GM19193 (cell line): ENCODE results near the gene CDX1.

Source experiments
- POLR2A ChIP-seq: IDR thresholded peaks from 4 replicates; pipeline ENCODE4 v1.6.1; 2011; ENCODE audit not compliant: insufficient read depth, insufficient read length; ENCODE audit errors: extremely low read depth

CDX1 gene

DNA sequence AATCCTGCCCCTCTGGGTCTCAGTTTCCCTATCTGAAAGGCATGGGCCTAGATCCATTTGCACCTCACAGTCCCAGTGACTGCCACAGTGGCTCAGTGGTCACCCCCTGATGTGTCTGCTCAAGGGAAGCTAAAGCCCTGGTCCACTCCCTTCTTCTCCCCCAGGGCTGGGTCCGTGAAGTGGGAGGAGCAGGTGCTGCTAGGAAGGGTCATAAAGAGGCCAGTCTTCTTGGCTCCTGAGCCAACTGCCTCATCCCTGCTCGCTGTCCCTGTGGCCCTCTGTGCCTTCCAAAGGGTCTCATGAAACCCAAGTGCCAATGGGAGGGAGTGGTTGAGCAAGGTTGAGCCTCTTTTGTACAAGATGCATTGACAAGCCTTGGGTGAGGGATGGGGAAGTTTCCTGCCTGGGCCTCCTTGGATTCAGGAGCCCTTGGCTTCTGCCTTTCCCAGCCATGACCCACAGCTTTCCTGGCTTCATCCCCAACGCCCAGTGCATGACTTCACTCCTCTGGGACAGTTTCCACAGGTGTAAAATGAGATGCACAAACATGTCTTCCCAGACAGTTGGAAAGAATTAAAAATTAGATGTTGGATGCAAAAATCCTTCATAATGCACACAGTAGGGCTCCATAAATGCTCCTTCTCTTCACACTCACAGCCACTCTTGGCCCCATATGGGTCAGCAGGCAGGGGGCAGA is 21.7 kb downstream of the CDX1 start:
- no peak for TF ChIP-seq POLR2A

DNA sequence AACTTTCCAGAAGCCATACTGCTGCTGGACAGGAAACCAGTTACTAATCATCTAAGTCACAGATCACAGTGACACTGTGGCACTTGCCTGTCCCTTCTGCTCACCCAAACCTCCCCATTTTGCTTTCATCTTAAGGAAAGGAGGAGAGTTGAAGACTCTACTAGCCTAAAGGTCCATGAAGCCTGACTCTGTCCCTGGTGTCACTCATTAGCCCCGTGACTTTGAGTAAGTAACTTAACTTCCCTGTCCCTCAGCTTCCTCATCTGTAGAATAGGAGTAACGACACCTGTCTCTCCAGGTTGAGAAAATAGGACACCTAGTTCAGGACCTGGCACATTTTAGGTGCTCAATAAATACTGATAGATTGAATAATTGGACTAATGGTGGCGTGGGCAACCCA is 22.7 kb downstream of the CDX1 start:
- TF ChIP-seq POLR2A = no peak

DNA sequence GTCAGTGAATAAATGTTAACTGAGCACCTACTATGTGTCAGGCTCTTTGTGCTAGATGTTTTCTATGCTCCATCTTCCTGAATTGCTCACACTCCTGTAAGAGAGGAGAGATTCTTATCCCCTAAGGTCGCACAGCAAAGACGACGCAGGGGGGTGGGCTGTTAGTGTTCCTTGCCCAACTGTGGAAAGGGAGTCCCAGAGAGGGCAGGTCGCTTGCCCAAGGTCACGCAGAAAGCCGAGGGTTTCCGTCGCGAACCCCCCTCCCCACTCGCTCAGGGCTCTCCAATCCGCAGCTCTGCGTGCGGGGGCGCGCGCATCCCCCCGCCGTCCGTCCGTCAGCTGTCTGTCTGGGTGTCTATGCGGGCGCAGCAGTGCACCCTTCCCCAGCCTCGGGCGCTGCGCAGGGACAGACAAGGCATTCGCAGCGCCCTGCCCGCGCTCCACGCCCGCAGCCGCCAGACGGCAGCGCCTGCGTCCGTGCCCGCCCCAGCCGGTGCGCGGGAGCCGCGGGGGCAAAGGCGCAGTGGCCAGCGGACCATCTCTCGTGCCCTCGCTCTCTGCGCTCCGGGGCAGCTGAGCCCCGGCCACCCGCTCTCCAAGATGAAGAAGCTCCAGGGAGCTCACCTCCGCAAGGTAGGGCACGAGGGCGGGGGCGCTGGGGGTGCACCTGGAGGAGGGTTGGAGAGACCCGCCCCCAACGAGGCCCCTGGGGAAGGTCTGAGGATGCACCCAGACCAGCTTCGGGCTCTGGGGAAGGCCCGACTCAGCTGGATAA is 23.3 kb downstream of the CDX1 start, which contains the start of gene SLC6A7:
Gene SLC6A7, plus strand, starts transcription at position 335 of the 775 bp plus-strand sequence. Its CDS starts 266 bp downstream, at position 601.
- no peak for TF ChIP-seq POLR2A

DNA sequence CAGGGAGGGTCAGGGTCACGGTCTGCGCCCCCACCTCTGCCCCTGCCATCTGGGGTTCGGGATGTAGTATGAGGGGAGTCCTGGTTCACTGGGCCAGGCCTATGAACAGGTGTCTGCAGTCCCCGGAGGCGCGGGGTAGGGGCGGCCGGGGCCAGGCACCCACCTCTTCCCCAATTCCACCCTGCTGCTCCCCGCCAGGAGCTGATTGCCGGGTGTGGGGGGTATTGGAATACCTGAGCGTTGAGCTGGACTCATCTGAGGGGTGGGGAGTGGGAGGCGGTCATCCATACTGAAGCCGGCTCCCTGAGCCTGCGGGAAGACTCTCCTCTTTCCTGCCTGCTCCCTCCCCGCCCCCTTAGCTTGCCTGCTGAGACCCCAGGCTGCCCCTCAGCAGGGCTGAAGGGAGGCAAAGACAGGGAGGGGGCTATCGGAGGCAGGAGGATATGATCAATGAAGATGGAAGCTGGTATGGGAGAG is 24.0 kb downstream of the CDX1 start:
- TF ChIP-seq POLR2A = no peak

DNA sequence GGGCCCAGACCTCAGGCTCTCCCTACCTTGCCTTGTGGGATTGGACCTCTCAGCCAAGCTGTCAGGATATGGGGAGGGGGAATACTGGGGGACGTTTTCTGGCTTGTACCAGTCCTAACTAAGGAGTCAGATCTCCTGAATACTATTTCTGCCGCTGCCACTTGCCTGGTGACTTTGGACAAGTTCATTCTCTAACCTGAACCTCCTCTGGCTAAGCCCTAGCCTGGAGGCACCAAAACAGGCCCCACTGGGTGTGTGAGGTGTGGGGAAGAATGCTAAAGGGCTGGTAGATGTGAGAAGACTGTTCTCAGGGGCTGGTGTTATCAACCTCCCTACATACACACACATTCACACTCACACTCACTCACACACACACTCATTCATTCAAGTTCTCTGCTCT is 24.4 kb downstream of the CDX1 start:
- TF ChIP-seq POLR2A = no peak

DNA sequence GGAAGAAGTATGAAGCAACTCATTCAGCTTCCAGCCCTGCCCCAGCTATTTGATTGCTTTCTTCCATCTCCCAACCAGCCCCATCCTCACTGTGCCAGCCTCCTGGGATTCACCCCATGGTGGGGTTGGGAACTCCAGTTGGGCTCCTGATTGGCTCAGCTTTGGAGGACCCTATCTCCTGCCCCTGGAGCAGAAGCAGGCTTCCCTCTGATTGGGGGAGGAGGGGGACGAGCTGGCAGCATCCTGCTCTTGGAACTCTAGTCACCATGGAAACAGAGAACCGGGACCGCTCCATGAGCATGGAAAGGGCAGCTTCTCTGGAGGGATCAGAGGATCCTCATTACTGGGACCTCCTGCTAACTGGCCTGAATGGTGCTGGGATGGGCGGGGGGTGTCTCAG is 25.9 kb downstream of the CDX1 start:
- no peak for TF ChIP-seq POLR2A

DNA sequence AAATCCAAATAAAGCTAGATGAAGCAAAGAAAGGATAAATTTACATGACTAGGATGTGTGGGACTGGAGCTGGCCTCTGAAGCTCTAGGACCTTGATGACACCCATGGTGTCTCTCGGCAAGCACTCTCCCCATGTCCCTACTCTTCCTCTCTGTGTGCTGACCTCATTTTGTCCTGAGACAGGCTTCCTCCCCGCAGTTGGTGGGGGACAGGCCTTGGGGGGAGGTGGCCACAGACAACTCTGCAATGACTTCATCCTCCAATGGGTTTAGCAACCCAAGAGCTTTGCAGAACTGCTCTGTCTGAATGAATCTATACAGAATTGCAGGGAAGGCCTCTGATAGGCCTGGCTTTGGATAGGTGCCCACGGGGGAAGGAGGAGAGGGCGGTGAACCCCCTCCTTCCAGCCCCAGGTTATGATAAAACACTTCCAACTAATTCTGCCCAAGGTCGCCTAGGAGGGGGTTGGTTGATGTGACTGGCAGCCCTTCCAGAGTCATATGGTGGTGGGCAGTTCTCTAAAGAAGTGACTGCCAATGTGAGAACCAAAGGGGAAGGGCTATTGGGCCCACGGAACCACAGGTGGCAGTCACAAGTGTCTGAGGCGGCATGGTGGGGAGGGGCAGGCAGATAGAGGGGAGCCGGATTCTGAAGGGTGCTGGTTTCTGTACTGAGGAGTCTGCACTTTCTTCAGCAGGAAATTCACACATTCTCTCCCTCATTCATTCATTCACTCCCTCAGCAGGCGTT is 29.3 kb downstream of the CDX1 start:
- TF ChIP-seq POLR2A = no peak

DNA sequence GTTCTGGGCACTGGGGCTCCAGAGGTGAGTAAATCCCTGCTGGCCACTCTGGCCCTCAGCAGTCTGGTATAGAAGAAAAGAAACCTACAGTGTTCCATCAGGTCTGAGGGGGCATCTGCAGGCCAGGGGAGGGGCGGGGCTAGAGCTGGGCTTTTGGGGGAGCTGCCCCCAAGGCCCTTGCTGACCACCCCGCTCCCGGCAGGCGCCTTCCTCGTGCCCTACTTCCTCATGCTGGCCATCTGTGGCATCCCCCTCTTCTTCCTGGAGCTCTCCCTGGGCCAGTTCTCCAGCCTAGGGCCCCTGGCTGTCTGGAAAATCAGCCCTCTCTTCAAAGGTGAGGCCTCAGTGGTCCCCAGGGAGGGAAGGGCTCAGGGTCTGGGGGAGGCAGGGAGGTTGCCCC is 29.9 kb downstream of the CDX1 start:
- TF ChIP-seq POLR2A = no peak

DNA sequence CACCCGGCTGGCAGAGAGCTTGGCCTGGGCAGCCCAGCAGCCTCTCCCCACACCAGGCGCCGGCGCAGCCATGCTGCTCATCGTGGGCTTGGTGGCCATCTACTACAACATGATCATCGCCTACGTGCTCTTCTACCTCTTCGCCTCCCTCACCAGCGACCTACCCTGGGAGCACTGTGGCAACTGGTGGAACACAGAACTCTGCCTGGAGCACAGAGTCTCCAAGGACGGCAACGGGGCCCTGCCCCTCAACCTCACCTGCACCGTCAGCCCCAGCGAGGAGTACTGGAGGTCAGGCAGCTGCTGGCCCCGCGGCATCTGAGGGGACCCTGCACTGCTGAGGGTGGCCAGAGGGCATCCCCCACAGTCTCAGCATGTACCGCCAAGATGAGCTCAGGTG is 30.4 kb downstream of the CDX1 start:
- no peak for TF ChIP-seq POLR2A

DNA sequence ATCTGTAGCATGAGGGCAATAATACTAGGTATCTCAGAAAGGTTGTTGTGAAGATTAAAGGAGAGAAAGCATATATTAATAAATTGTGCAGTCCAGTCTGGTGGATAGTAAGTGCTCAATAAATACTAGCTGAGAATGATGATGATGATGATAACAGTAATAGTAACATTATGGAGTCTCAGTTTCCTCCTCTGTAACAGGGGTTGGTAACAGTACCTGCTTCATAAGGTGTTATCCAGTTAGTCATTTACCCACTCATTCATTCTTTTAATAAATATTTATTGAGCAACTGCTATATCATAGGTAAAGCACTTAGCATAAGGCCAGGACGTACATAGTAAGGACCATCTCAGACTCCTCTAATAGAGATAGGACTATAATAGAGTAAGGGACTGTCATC is 30.9 kb downstream of the CDX1 start:
- TF ChIP-seq POLR2A = no peak

DNA sequence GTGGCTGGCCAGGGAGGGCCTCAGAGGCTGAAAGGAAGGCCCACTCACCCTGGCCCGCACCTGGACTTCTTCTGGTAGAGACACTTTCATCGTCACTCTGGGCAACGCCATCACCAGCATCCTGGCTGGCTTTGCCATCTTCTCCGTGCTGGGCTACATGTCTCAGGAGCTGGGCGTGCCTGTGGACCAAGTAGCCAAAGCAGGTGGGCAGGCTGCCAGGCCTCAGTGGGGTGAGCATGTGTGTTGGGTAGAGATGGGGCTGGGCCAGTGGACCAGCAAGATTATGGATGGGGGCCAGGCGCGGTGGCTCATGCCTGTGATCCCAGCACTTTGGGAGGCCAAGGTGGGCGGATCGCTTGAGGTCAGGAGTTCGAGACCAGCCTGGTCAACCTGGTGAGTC is 35.9 kb downstream of the CDX1 start:
- no peak for TF ChIP-seq POLR2A

DNA sequence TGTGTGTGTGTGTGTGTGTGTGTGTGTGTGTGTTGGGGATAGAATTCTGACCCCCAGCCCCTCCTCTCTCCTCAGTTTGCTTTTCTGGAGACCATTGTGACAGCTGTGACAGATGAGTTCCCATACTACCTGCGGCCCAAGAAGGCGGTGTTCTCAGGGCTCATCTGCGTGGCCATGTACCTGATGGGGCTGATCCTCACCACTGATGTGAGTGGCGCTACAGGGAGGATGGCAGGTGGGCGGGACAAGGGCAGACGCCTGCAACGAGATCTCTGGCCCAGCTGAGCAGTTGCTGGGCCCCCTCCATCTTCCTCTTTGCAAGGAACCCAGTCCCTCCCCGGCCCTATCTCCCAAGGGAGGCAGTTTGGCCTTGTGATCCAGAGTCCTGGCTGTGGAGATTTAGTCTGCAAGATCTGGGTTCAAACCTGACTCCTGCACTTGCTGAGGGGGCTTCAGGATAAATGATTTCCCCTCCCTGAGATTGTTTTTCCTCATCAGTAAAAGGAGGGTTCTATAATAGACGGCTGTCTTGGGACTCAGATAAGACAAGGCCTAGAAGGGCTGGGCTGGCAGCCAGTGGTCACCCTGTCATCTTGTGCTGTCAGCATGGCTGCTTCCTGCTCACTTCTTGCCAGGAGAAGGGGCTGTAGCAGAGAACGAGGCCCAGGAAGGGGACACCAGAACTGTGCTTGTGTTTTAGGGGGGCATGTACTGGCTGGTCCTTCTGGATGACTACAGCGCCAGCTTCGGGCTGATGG is 37.4 kb downstream of the CDX1 start:
- no peak for TF ChIP-seq POLR2A

DNA sequence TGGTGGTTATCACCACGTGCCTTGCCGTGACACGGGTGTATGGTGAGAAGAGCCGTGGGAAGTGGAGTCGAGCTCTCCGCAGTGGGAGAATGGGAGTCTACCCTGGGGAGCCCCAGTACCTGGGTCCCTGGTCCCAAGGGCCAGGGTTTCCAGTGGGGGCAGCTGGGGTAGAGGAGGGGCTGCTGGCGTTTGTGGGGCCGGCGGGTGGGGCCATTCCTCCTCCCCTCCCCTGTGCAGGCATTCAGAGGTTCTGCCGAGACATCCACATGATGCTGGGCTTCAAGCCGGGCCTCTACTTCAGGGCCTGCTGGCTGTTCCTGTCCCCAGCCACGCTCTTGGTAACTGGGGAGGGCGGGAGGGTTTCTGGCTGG is 38.0 kb downstream of the CDX1 start:
- no peak for TF ChIP-seq POLR2A

DNA sequence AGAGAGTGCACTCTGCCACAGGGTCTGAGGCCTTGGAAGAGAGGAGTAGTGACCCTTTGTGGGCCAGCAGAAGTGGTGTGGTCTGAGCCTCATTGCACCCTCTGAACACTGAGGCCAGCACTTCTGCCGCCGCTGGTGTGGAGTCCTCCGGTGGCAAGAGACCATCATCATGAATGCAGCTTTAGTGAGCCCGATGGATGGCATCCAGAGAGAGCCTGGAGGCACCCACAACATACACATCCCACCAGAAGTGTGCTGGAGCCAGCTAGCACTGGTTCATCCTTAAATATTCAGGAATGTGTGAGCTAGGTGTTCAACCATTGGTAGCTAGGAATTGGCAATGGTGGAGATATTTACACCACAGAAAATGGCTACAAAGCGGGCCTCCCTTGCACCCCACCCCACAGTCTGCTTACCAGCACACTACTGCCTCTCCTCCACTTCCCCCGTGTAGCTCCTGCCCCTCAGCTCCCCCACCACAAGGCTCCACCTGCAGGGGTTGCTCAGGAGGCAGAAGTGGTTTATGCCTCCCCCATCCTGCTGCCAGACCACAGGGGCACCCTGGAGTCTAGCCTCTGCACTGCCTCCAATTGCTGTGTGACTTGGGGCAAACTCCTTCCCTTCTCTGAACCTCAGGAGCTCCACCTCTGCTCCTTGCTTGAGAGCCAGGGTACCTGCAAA is 39.7 kb downstream of the CDX1 start:
- TF ChIP-seq POLR2A = no peak
